ENCODE results near the gene PKDREJ. TPM values are rescaled to one million over a fixed set of nuclear protein-coding genes. Genes with fewer than 3 reads are reported as not detected.

PKDREJ gene
- total RNA-seq, 4 donors from 2014 or later: under 0.01 to 0.23 (median 0.10) TPM; not detected in 1

GRCh38 chr22:46303347-46303965 is 40.3 kb upstream of the PKDREJ start:
- H3K27me3 ChIP-seq: no peaks in the 10 kb centered on the region
- H3K27ac ChIP-seq: no peak overlapping the region
- WGBS, 2 donors (ENCODE audit: low coverage in 1 of 2): 80 to 93% methylated on average over 3 to 7 of the region's 7 CpGs
- no peak overlapping the region for H3K4me3 ChIP-seq
- H3K9me3 ChIP-seq: no peaks in the 10 kb centered on the region
- H3K36me3 ChIP-seq: no peaks in the 10 kb centered on the region
- ATAC-seq: no peak
- TF ChIP-seq POLR2AphosphoS5 (IDR thresholded peaks at IDR 0.05) (no peak), EP300 (IDR thresholded peaks at IDR 0.05) (no peak), CTCF (IDR thresholded peaks at IDR 0.05) (no peak), POLR2A (IDR thresholded peaks at IDR 0.05) (no peak)
- no peaks in the 10 kb centered on the region for H3K4me1 ChIP-seq

GRCh38 chr22:46300491-46300890 is 37.3 kb upstream of the PKDREJ start:
- peaks cover 0 to 22% (median 14%) of the 10 kb centered on the region in 3 donors for H3K4me1 ChIP-seq
- H3K9me3 ChIP-seq: no peaks in the 10 kb centered on the region
- 83 to 94% methylated on average over 3 to 5 of the region's 7 CpGs for WGBS, 2 donors (ENCODE audit: low coverage in 1 of 2)
- H3K36me3 ChIP-seq: no peaks in the 10 kb centered on the region
- no peak overlapping the region for H3K27ac ChIP-seq
- no peak overlapping the region for H3K4me3 ChIP-seq
- no peaks in the 10 kb centered on the region for H3K27me3 ChIP-seq
- TF ChIP-seq CTCF (IDR thresholded peaks at IDR 0.05): no peak
- no peak for TF ChIP-seq EP300 (IDR thresholded peaks at IDR 0.05)
- no peak for TF ChIP-seq POLR2A (IDR thresholded peaks at IDR 0.05)
- no peak for TF ChIP-seq POLR2AphosphoS5 (IDR thresholded peaks at IDR 0.05)
- ATAC-seq: no peak

GRCh38 chr22:46299101-46299500 is 36.0 kb upstream of the PKDREJ start:
- WGBS, 2 donors (ENCODE audit: low coverage in 1 of 2): 86 to 94% methylated on average over 9 to 10 of the region's 13 CpGs
- H3K27me3 ChIP-seq: no peaks in the 10 kb centered on the region
- no peak for ATAC-seq
- peaks cover 0 to 25% (median 15%) of the 10 kb centered on the region in 3 donors for H3K4me1 ChIP-seq
- no peaks in the 10 kb centered on the region for H3K9me3 ChIP-seq
- no peak overlapping the region for H3K4me3 ChIP-seq
- H3K27ac ChIP-seq: no peak overlapping the region
- TF ChIP-seq POLR2A (IDR thresholded peaks at IDR 0.05) (no peak), POLR2AphosphoS5 (IDR thresholded peaks at IDR 0.05) (no peak), CTCF (IDR thresholded peaks at IDR 0.05) (no peak), EP300 (IDR thresholded peaks at IDR 0.05) (no peak)
- H3K36me3 ChIP-seq: peaks cover 0 to under 1% of the 10 kb centered on the region in 2 donors

- Histone ChIP-seq H3K27me3 (no peaks in the 10 kb centered on the region), H3K9me3 (peaks cover 0 to under 1% (median 0%) of the 10 kb centered on the region in 3 donors), H3K36me3 (peaks cover 0 to 19% of the 10 kb centered on the region in 2 donors), H3K27ac (peak overlapping the region in 1 of 4 donors; percentile 89), H3K4me3 (peak overlapping the region; percentile 21 to 64), H3K4me1 (peaks cover 0 to 25% (median 15%) of the 10 kb centered on the region in 3 donors)
- ATAC-seq: no peak
- TF ChIP-seq CTCF (IDR thresholded peaks at IDR 0.05): no peak
- no peak for TF ChIP-seq POLR2A (IDR thresholded peaks at IDR 0.05)
- TF ChIP-seq EP300 (IDR thresholded peaks at IDR 0.05): no peak
- no peak for TF ChIP-seq POLR2AphosphoS5 (IDR thresholded peaks at IDR 0.05)
- 14 to 18% methylated on average over 8 of the region's 32 CpGs for WGBS, 2 donors (ENCODE audit: low coverage in 1 of 2)
Measured at GRCh38 chr22:46297151-46297812, 34.1 kb upstream of the PKDREJ start.
